DMS153 treated with DMSO at 0.1 percent for 48 hours (cell line): ENCODE data around the gene LRRC45.
A peak's percentile ranks its signal among the peaks of the same experiment; 100 is the strongest.
"Not testable (repeated sequence)": the region's sequence is repeated elsewhere in the genome, so short reads cannot be mapped to it uniquely, and the experiment has no call there.

ENCODE experiments used
- DNase-seq: peaks from one replicate; lab custom pipeline; 2025; ENCODE audit not compliant: unreplicated experiment; lab: John Stamatoyannopoulos, UW

LRRC45 gene

GRCh38 chr17:82033359-82034085, 10.4 kb downstream of the LRRC45 start:
- no peak for DNase-seq

DNA sequence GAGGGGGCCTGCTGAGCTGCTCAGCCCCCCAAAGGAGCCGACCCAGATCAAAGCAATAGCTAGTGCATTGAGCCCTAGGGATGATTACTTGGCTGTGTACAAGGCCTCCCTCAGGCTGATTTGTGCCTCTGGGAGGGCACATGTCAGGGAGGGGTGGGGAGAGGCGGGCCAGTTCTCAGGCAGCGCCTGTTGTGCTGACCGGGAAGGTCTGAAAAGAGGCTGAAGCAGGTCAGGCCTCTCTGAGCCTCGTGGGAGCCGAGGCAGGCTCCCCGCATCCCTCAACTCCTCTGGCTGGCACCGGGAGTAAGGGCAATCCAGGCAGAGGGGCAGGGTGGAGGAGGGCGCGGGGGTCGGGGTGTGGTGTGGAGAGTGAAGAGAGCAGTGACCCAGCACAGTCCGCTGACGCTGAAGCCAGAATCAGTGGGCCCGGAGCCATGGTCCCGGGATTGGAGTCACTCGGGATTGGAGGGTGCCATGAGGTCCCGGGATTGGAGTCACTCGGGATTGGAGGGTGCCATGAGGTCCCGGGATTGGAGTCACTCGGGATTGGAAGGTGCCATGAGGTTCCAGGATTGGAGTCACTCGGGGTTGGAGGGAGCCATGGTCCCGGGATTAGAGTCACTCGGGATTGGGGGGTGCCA, 11.4 kb downstream of the LRRC45 start:
- DNase-seq = no peak

DNA sequence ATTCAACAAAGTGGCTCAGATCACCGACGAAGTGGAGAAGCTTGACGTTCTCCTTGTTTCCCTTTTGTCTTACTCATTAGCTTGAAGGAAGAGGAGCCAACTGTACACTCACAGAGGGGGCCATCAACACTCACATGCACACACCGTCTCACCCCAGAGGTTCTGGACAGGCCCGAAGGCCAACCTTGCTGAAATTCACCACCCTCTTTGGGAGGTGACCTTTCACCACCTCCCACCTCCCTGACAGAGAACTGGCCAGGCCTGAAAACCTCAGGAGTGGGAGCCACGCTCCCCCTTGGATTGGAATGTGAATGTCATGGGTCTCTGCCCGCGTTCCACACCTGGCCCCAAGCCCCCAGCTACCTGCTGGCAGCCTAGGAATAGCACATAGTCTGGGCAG, 12.4 kb downstream of the LRRC45 start:
- DNase-seq = no peak

DNA sequence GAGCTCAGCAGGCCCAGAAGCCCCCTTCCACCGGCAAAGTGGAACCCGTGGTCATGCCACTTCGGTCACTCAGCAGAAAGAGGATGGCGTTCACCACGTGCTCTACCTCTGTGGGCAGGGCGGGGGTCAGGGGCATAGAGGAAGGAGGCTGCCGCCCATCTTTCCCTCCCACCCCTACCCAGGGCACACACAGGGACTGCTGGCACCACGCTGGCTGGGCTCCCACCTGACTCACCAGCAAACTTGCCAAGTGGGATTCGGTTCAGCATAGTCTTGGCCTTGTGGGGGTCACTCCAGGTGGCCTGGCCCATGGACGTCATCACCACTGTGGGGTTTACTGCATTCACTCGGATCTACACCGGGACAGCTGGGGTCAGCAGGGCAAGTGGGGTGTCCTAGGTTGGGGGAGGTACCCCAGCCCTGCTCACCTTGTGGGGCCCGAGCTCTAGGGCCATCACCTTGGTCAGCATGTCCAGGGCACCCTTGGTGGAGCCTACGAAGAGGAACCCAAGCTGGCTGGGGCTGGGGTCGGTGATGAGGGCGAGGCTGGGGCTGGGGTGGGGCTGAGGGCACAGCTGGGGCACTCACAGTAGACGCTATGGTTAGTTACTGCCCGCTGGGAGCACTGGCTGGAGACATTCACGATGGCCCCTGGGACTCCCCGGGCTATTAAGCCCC, 13.0 kb downstream of the LRRC45 start:
- DNase-seq = no peak

GRCh38 chr17:82036634-82037091, 13.6 kb downstream of the LRRC45 start:
- DNase-seq = no peak

- peak; percentile 92 for DNase-seq
Measured at GRCh38 chr17:82037092-82037888, 14.2 kb downstream of the LRRC45 start, which contains the start of gene DCXR. Gene DCXR (minus strand): TSS chr17:82037697. CDS start chr17:82037682, 15 bp downstream.

GRCh38 chr17:82037889-82038195, 14.7 kb downstream of the LRRC45 start:
- no peak for DNase-seq

- not testable (repeated sequence) for DNase-seq
Measured at GRCh38 chr17:82038796-82039409, 15.8 kb downstream of the LRRC45 start.

DNA sequence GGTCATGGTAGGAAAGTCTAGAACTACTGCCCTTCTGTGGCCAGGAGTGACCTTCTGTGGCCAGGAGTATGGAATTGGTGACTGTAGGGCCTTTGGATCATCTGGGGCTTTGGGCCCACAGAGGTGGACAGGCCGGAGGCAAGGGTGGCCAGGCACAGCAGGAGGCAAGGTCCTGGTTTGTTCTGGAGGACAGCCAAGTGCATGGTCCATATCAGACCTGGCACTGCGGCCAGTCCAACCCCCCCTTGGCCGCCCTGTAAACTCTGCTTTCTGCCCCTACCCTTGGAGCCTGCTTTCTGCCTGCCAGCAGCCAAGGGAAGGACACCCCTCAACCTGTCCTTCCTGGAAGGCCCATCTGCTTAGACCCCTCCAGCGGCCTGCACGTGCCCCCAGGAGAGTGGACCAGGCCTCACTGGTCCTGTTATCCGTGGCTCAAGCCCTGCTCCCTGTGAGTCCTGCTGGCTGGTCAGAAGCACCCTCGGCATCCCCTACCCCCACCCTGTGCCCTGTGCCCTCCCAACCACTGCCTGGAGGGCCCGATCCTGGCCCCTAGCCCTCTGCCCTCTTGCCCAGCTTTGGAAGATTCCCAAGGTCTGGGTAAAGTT, 16.7 kb downstream of the LRRC45 start:
- DNase-seq = no peak

DNA sequence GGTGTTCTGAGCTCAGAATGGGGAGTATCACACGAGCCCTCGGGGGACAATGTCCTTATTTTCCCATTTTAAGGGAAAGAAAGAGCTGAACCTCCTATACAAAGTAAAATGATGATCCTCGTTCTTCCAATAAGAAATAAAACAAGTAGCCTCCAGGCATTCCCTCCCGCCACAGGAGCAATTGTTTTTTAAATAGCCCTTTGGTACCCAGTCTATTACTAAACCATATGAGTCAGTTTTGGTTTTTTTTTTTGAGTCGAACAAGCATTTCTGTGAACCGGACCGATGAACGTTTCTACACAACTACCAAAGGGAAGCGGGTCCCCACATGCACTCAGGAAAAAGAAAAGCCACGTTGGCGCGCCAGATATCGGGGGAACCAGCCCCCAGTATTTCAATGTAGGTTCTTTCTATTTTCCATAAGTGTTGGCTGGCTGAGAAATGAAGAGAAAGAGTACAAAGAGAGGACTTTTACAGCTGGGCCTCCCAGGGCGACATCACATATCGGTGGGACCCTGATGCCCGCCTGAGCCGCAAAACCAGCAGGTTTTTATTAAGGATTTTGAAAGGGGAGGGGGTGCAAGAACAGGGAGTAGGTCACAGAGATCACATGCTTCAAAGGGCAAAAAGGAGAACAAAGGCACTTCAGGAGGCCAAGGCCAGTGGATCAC, 18.2 kb downstream of the LRRC45 start:
- no peak for DNase-seq

DNA sequence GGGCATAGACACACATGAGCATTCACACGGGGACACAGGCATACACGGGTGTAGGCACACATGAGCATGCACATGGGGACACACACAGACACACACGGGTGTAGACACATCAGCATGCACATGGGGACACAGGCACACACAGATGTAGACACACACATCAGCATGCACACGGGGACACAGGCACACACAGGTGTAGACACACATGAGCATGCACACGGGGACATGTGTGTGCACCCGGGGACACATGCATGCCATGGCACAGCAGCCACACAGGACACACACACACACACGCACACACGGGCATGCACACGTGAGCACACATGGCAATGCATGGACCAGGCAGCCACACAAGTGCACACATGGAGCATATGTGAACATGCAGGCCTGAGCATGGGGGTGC, 19.5 kb downstream of the LRRC45 start:
- no peak for DNase-seq

DNA sequence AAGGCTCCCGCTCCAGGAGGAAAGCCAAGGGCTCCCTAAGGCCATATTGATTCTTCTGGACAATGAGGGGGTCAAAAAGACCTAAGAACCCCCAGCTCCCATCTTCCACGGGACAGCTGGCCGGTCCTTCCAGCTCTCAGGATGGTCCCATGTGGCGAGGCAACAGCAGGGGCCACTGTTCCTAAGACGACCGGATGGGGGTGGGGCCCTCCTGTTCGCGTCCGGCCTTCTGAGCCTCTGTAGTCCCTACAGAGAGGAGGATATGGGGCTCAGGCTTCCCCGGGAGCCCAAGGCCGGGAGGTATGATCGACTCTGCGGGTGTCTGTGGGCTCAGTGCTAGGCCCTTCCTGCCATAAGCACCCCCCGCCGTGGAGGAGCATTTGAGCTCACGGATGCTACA, 20.4 kb downstream of the LRRC45 start:
- no peak for DNase-seq

GRCh38 chr17:82045936-82046484, 22.9 kb downstream of the LRRC45 start:
- DNase-seq = no peak

DNA sequence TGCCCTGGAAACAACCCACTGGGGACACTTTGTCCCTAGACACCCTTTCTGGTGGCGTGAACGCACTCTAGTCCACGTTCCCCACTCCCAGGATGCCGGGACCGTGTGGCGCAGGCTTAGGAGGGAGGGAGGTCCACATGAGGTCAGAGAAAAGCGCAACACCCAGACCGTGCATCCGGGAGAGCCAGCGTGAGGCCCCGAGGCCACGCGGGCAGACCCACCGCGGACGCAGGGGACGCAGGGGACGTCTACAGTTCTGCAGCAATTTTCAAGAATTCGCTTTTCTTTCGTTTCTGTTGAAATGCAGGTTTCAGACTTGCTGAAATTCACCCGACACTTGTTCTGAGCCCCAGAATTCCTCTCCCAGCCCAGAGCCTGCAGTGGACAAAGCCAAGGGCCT, 23.8 kb downstream of the LRRC45 start:
- DNase-seq = no peak

- DNase-seq = no peak
Measured at GRCh38 chr17:82047379-82047778, 24.3 kb downstream of the LRRC45 start.

DNA sequence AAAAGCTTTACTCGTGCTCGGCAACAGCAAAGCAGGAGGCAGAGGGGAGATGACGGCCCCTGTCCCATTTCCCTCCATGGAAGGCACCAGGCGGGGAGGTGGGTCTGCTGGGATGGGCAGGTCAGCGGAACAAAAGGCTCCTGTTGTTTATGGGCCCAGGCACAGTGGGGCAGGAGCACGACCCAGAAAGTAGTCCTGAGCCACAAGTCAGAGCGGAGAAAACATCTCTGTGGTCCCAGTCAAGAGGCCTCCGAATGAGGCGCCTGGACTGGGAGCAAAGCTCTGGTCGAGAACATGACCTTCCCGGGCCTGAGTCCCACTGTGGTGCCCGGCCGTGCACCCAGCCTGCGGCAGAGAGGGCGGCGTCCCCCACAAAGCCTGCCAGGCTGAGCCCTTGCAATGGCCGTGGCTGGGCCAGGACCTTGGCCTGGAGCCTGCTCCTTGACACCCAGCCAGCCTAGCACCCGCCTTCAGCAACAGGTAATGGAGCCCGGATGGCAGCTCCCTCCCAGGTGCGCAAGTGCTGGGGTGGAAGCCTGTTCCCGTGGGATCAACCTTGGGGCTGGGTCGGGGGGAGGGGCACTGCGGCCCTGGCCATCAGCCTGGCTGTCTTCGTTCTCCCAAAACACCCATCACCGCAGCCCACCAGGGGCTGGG, 24.9 kb downstream of the LRRC45 start:
- no peak for DNase-seq

GRCh38 chr17:82048571-82048971, 25.5 kb downstream of the LRRC45 start:
- DNase-seq = no peak

DNA sequence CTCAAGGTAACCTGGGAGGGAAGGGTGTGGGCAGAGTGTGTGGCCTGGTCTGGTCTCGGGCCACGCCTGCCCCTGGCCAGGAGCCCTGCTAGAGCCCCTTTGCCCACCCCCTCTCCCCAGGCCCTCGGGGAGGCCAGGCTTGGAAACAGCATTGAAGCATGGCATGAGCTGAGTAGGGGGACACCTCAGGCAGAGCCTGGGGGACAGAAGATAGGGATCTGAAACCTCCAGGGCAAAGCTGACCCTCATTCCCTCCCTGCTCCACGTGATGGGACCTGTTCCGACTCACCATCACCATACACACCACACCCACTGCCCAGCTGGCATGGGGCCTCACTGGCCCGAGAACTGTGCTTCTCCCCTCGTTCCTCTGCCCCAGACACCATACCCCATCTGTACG, 26.0 kb downstream of the LRRC45 start:
- no peak for DNase-seq

DNA sequence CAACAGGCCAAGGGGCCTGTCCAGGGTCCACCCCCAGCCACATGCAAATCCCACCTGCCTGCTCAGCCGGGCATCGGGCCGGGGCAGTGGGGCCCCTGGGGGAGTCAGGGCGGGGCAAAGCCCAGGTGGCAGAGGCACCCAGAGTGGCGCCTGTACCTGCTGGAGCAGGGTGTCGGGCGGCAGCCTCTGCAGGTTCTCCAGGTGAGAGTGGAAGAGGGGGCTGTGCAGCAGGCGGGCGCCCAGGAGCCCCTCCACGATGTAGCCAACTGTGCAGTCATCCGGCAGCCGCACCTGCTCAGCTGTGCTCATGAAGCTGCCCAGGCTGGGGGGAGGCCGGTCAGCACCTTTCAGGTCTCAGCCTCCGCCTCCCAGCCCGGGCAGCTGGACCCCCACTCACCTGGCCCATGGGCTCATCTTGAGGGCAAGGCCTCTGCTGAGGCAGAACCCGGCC, 26.4 kb downstream of the LRRC45 start:
- no peak for DNase-seq
